ENCODE data around the gene BLOC1S1.

Gene BLOC1S1

GRCh38 chr12:55715833-55716581 is at the start of gene BLOC1S1:
Gene BLOC1S1, plus strand, starts transcription at chr12:55716046. Its CDS starts 6 bp downstream, at chr12:55716052.
- DNase-seq, result peak; percentile 85 to 91 (median 88)

GRCh38 chr12:55666508-55666907 is 49.3 kb upstream of the BLOC1S1 start:
- no peak for DNase-seq

GRCh38 chr12:55670276-55670675 is 45.6 kb upstream of the BLOC1S1 start:
- DNase-seq, result no peak

GRCh38 chr12:55671746-55672145 is 44.1 kb upstream of the BLOC1S1 start:
- no peak for DNase-seq

- no peak for DNase-seq
These were observed 42.2 kb upstream of the BLOC1S1 start for GRCh38 chr12:55673638-55674037.

GRCh38 chr12:55675666-55676065 is 40.2 kb upstream of the BLOC1S1 start:
- DNase-seq, result no peak

- DNase-seq, result no peak
These were observed 39.1 kb upstream of the BLOC1S1 start for GRCh38 chr12:55676707-55677106.

GRCh38 chr12:55679691-55680090 is 36.2 kb upstream of the BLOC1S1 start:
- no peak for DNase-seq

- no peak for DNase-seq
These were observed 34.4 kb upstream of the BLOC1S1 start for GRCh38 chr12:55681142-55682077.

- DNase-seq, result no peak
These were observed 33.6 kb upstream of the BLOC1S1 start for GRCh38 chr12:55682087-55682796.

GRCh38 chr12:55683676-55684075 is 32.2 kb upstream of the BLOC1S1 start:
- no peak for DNase-seq

- DNase-seq, result no peak
These were observed 31.0 kb upstream of the BLOC1S1 start for GRCh38 chr12:55684761-55685370.

- no peak for DNase-seq
These were observed 30.2 kb upstream of the BLOC1S1 start for GRCh38 chr12:55685671-55686070.

GRCh38 chr12:55686366-55687010 is 29.4 kb upstream of the BLOC1S1 start:
- DNase-seq, result no peak

GRCh38 chr12:55687746-55688145 is 28.1 kb upstream of the BLOC1S1 start:
- DNase-seq, result no peak

GRCh38 chr12:55688716-55689655 is 26.9 kb upstream of the BLOC1S1 start:
- no peak for DNase-seq

- DNase-seq, result no peak
These were observed 23.1 kb upstream of the BLOC1S1 start for GRCh38 chr12:55692631-55693322.

GRCh38 chr12:55693323-55694187 is 22.3 kb upstream of the BLOC1S1 start:
- DNase-seq, result no peak

GRCh38 chr12:55694188-55694515 is 21.7 kb upstream of the BLOC1S1 start:
- no peak for DNase-seq

GRCh38 chr12:55694651-55695050 is 21.2 kb upstream of the BLOC1S1 start:
- DNase-seq, result no peak

Measured in activated CD4-positive, CD25-positive, alpha-beta regulatory T cell (primary cell).